Measurements from ENCODE around the gene RLN3.
"Not testable (repeated sequence)": the region's sequence is repeated elsewhere in the genome, so short reads cannot be mapped to it uniquely, and the experiment has no call there.

Gene RLN3

GRCh38 chr19:14031719-14032480 lies 4.0 kb downstream of the RLN3 start, which contains the start of gene IL27RA:
Gene IL27RA (plus strand): TSS chr19:14031762. CDS start chr19:14031873, 111 bp downstream.
- H3K4me1 ChIP-seq (ENCODE audit: insufficient read depth, low read length), result no peaks in the 10 kb centered on the region
- peak within 1 kb of the TSS; percentile 61; the same call in 1 of the 2 replicates for H3K9ac ChIP-seq (ENCODE audit: low read depth, low read length)
- H3K27me3 ChIP-seq (ENCODE audit: insufficient read depth, low read length), result peaks cover 25% of the 10 kb centered on the region
- peak within 1 kb of the TSS; percentile 74 for H3K4me3 ChIP-seq (ENCODE audit: low read length)
- no peaks in the 10 kb centered on the region for H3K9me3 ChIP-seq (ENCODE audit: insufficient read depth, low read depth, low read length)
- H3K27ac ChIP-seq (ENCODE audit: low read length), result no peak within 1 kb of the TSS
- H3K36me3 ChIP-seq (ENCODE audit: insufficient read depth, low read depth, low read length), result no peaks in the 10 kb centered on the region

- Histone ChIP-seq H3K9me3 (ENCODE audit: insufficient read depth, low read depth, low read length) (no peaks in the 10 kb centered on the region), H3K27me3 (ENCODE audit: insufficient read depth, low read length) (peaks cover 25% of the 10 kb centered on the region), H3K9ac (ENCODE audit: low read depth, low read length) (no peak overlapping the region), H3K36me3 (ENCODE audit: insufficient read depth, low read depth, low read length) (no peaks in the 10 kb centered on the region), H3K4me3 (ENCODE audit: low read length) (no peak overlapping the region), H3K27ac (ENCODE audit: low read length) (no peak overlapping the region), H3K4me1 (ENCODE audit: insufficient read depth, low read length) (no peaks in the 10 kb centered on the region)
These were observed 6.0 kb downstream of the RLN3 start for GRCh38 chr19:14033946-14034345.

- H3K4me1 ChIP-seq (ENCODE audit: insufficient read depth, low read length); H3K9me3 ChIP-seq (ENCODE audit: insufficient read depth, low read depth, low read length); H3K36me3 ChIP-seq (ENCODE audit: insufficient read depth, low read depth, low read length); H3K27ac ChIP-seq (ENCODE audit: low read length); H3K9ac ChIP-seq (ENCODE audit: low read depth, low read length); H3K4me3 ChIP-seq (ENCODE audit: low read length): not testable (repeated sequence)
- peaks cover 21% of the 10 kb centered on the region for H3K27me3 ChIP-seq (ENCODE audit: insufficient read depth, low read length)
These were observed 7.2 kb downstream of the RLN3 start for GRCh38 chr19:14035159-14035558.

- Histone ChIP-seq H3K4me3 (ENCODE audit: low read length) (no peak overlapping the region), H3K36me3 (ENCODE audit: insufficient read depth, low read depth, low read length) (no peaks in the 10 kb centered on the region), H3K27ac (ENCODE audit: low read length) (no peak overlapping the region), H3K4me1 (ENCODE audit: insufficient read depth, low read length) (no peaks in the 10 kb centered on the region), H3K27me3 (ENCODE audit: insufficient read depth, low read length) (peaks cover 16% of the 10 kb centered on the region), H3K9ac (ENCODE audit: low read depth, low read length) (no peak overlapping the region), H3K9me3 (ENCODE audit: insufficient read depth, low read depth, low read length) (no peaks in the 10 kb centered on the region)
These were observed 7.8 kb downstream of the RLN3 start for GRCh38 chr19:14035706-14036105.

GRCh38 chr19:14039181-14039580 lies 11.2 kb downstream of the RLN3 start:
- Histone ChIP-seq H3K27me3 (ENCODE audit: insufficient read depth, low read length) (no peaks in the 10 kb centered on the region), H3K9ac (ENCODE audit: low read depth, low read length) (no peak overlapping the region), H3K9me3 (ENCODE audit: insufficient read depth, low read depth, low read length) (no peaks in the 10 kb centered on the region), H3K4me1 (ENCODE audit: insufficient read depth, low read length) (no peaks in the 10 kb centered on the region), H3K36me3 (ENCODE audit: insufficient read depth, low read depth, low read length) (no peaks in the 10 kb centered on the region), H3K27ac (ENCODE audit: low read length) (no peak overlapping the region), H3K4me3 (ENCODE audit: low read length) (no peak overlapping the region)

- not testable (repeated sequence) for H3K36me3 ChIP-seq (ENCODE audit: insufficient read depth, low read depth, low read length); H3K27ac ChIP-seq (ENCODE audit: low read length); H3K4me1 ChIP-seq (ENCODE audit: insufficient read depth, low read length); H3K27me3 ChIP-seq (ENCODE audit: insufficient read depth, low read length); H3K9me3 ChIP-seq (ENCODE audit: insufficient read depth, low read depth, low read length); H3K4me3 ChIP-seq (ENCODE audit: low read length)
- H3K9ac ChIP-seq (ENCODE audit: low read depth, low read length), result peak overlapping the region; percentile 32; the same call in 1 of the 2 replicates
These were observed 15.0 kb downstream of the RLN3 start for GRCh38 chr19:14042659-14043608.

- not testable (repeated sequence) for H3K9ac ChIP-seq (ENCODE audit: low read depth, low read length); H3K4me1 ChIP-seq (ENCODE audit: insufficient read depth, low read length); H3K36me3 ChIP-seq (ENCODE audit: insufficient read depth, low read depth, low read length); H3K27me3 ChIP-seq (ENCODE audit: insufficient read depth, low read length); H3K4me3 ChIP-seq (ENCODE audit: low read length); H3K9me3 ChIP-seq (ENCODE audit: insufficient read depth, low read depth, low read length); H3K27ac ChIP-seq (ENCODE audit: low read length)
These were observed 19.9 kb downstream of the RLN3 start for GRCh38 chr19:14047866-14048265.

GRCh38 chr19:14048443-14049153 lies 20.6 kb downstream of the RLN3 start:
- no peaks in the 10 kb centered on the region for H3K27me3 ChIP-seq (ENCODE audit: insufficient read depth, low read length)
- H3K9me3 ChIP-seq (ENCODE audit: insufficient read depth, low read depth, low read length), result peaks cover 3% of the 10 kb centered on the region; the same call in 1 of the 2 replicates
- no peaks in the 10 kb centered on the region for H3K36me3 ChIP-seq (ENCODE audit: insufficient read depth, low read depth, low read length)
- no peaks in the 10 kb centered on the region for H3K4me1 ChIP-seq (ENCODE audit: insufficient read depth, low read length)
- no peak overlapping the region for H3K4me3 ChIP-seq (ENCODE audit: low read length)
- H3K27ac ChIP-seq (ENCODE audit: low read length), result no peak overlapping the region
- H3K9ac ChIP-seq (ENCODE audit: low read depth, low read length), result no peak overlapping the region

- Histone ChIP-seq H3K27ac (ENCODE audit: low read length) (no peak overlapping the region), H3K9me3 (ENCODE audit: insufficient read depth, low read depth, low read length) (peaks cover 3% of the 10 kb centered on the region; the same call in 1 of the 2 replicates), H3K4me3 (ENCODE audit: low read length) (no peak overlapping the region), H3K27me3 (ENCODE audit: insufficient read depth, low read length) (no peaks in the 10 kb centered on the region), H3K4me1 (ENCODE audit: insufficient read depth, low read length) (no peaks in the 10 kb centered on the region), H3K9ac (ENCODE audit: low read depth, low read length) (no peak overlapping the region), H3K36me3 (ENCODE audit: insufficient read depth, low read depth, low read length) (no peaks in the 10 kb centered on the region)
These were observed 22.6 kb downstream of the RLN3 start for GRCh38 chr19:14050512-14050911.

- not testable (repeated sequence) for H3K9ac ChIP-seq (ENCODE audit: low read depth, low read length); H3K36me3 ChIP-seq (ENCODE audit: insufficient read depth, low read depth, low read length); H3K27me3 ChIP-seq (ENCODE audit: insufficient read depth, low read length); H3K27ac ChIP-seq (ENCODE audit: low read length); H3K4me1 ChIP-seq (ENCODE audit: insufficient read depth, low read length); H3K4me3 ChIP-seq (ENCODE audit: low read length); H3K9me3 ChIP-seq (ENCODE audit: insufficient read depth, low read depth, low read length)
These were observed 23.0 kb downstream of the RLN3 start for GRCh38 chr19:14050961-14051360.

GRCh38 chr19:14051980-14052379 lies 24.0 kb downstream of the RLN3 start:
- no peak overlapping the region for H3K27ac ChIP-seq (ENCODE audit: low read length)
- no peaks in the 10 kb centered on the region for H3K36me3 ChIP-seq (ENCODE audit: insufficient read depth, low read depth, low read length)
- H3K27me3 ChIP-seq (ENCODE audit: insufficient read depth, low read length), result peaks cover 8% of the 10 kb centered on the region
- H3K4me1 ChIP-seq (ENCODE audit: insufficient read depth, low read length), result no peaks in the 10 kb centered on the region
- peaks cover 3% of the 10 kb centered on the region; the same call in 1 of the 2 replicates for H3K9me3 ChIP-seq (ENCODE audit: insufficient read depth, low read depth, low read length)
- no peak overlapping the region for H3K9ac ChIP-seq (ENCODE audit: low read depth, low read length)
- H3K4me3 ChIP-seq (ENCODE audit: low read length), result no peak overlapping the region

Data from iPS-20b (cell line).